Measurements from ENCODE around the gene OR5B21.

The OR5B21 gene

DNA sequence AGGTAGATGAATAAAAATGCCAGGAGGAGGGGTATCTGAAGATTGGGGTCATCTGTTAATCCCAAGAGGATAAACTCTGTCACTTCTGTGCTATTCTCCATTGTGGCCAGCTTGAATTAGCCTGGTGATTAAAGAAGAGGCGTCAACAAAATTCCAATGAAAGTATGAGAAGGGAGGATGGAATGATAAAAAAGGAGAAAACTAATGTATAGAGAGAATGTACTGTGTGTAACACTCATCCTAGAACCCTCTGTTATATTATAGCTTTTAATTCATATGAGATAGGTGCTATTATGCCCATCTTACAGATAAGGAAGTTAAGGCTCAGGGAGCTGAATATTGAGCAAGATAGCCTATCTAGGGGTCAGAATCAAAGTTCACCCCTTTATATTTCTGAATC lies at the start of gene OR5B21:
Gene OR5B21 (minus strand): TSS at position 101 of the 400 bp plus-strand sequence. CDS start 0 bp downstream, at position 101.
- no peak for TF ChIP-seq GATA3 (IDR thresholded peaks at IDR 0.05; ENCODE audit: low read depth, low read length)
- TF ChIP-seq GATA2 (IDR thresholded peaks at IDR 0.05; ENCODE audit: low read depth, low read length), result no peak

DNA sequence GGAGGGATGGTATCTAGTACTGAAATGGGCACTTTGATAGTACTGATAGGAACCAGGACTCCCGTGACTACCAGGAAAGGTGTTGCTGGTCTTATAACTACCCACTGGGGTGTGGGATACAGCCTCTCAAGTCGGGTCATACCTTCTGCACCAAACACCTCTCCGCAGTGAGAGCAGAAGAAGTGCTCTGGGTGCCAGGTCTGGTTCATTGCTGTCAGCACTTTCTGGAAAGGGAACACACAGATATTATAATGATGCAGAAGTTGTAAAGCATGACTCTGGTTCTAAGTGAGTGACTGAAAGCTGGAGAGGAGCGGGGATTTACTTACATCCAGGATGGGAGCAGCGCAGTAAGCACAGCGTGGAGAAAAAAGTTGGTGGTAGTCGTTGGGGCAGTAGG lies 41.7 kb upstream of the OR5B21 start:
- no peak for TF ChIP-seq GATA3 (IDR thresholded peaks at IDR 0.05; ENCODE audit: low read depth, low read length)
- TF ChIP-seq GATA2 (IDR thresholded peaks at IDR 0.05; ENCODE audit: low read depth, low read length), result no peak

DNA sequence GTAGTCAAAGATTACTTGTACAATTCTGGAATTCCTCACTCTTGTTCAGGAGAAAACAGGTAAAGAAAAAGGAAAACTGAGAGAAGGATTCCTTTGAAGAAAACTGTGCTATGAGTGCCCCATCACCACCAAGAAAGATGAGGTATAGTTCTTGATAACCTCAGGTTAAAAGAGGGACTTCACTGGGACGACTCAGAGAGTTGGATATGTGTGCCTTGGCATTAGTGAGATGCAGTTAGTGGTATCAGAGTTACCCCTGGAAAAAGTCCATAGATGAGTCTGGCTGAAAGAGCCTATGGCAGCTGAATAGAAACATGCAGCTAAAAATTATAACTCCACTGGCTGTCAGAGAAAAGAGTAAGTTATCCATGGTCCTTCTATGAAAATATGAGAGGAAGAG lies 38.9 kb upstream of the OR5B21 start:
- TF ChIP-seq GATA2 (IDR thresholded peaks at IDR 0.05; ENCODE audit: low read depth, low read length) (no peak), GATA3 (IDR thresholded peaks at IDR 0.05; ENCODE audit: low read depth, low read length) (no peak)

DNA sequence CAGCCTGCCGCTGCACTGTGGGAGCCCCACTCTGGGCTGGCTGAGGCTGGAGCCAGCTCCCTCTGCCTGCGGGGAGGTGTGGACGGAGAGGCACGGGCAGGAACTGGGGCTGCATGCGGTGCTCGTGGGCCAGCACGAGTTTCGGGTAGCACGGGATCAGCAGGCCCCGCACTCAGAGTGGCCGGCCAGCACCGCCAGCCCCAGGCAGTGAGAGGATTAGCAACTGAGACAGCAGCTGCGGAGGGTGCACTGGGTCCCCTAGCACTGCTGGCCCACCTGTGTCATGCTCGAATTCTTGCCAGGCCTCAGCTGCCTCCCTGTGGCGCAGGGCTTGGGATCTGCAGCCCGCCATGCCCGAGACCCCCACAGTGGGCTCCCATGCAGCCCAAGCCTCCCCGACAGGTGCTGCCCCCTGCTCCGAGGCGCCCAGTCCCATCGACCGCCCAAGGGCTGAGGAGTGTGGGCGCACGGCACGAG lies 24.0 kb upstream of the OR5B21 start:
- no peak for TF ChIP-seq GATA2 (IDR thresholded peaks at IDR 0.05; ENCODE audit: low read depth, low read length)
- TF ChIP-seq GATA3 (IDR thresholded peaks at IDR 0.05; ENCODE audit: low read depth, low read length), result no peak

DNA sequence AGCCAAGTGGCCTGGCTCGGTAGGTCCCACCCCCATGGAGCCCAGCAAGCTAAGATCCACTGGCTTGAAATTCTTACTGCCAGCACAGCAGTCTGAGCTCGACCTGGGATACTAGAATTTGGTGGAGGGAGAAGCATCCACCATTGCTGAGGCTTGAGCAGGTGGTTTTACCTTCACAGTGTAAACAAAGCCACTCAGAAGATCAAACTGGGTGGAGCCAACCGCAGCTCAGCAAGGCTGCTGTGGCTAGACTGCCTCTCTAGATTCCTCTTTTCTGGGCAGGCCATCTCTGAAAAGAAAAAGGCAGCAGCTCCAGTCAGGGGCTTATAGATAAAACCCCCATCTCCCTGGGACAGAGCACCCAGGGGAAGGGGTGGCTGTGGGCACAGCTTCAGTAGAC lies 22.3 kb upstream of the OR5B21 start:
- no peak for TF ChIP-seq GATA3 (IDR thresholded peaks at IDR 0.05; ENCODE audit: low read depth, low read length)

DNA sequence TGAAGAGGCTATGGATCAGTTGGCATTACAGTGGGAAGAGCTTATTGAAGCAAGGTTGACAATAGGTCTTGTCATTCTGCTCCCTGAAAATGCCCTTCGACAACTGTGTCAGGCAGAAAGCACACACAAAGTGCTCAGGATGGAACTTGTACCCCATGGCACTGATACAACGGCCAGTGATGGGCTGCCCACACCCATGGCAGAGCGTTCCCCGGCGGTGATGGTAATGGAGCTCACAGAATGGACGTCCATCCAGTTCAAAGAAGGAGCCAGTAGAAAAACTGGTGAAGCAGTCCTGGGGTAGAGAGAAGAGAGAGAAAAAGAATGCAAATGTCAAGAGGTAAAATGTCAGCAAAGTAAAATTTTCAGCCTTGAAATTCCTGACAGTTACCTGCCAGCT lies 19.5 kb upstream of the OR5B21 start:
- TF ChIP-seq GATA2 (IDR thresholded peaks at IDR 0.05; ENCODE audit: low read depth, low read length), result no peak
- TF ChIP-seq GATA3 (IDR thresholded peaks at IDR 0.05; ENCODE audit: low read depth, low read length), result no peak

DNA sequence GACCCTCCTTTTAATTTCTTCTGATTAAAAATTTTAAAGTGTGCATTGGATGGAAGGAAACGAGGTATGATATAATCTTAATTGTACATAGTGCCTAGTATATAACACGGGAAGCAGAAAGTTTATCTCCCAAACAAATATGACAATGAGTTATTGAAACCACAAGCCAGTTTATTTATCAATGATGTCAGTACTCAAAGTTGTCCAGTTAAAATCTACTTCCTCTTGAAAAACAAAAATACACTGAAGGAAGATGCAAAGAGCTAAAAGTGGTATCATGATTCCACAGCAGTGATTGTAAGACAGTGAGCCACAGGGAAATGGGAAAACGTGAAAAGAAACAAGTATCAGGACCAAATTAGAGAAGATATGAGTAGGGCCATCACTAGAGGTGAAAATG lies 18.8 kb upstream of the OR5B21 start:
- TF ChIP-seq GATA3 (IDR thresholded peaks at IDR 0.05; ENCODE audit: low read depth, low read length) (no peak), GATA2 (IDR thresholded peaks at IDR 0.05; ENCODE audit: low read depth, low read length) (no peak)

DNA sequence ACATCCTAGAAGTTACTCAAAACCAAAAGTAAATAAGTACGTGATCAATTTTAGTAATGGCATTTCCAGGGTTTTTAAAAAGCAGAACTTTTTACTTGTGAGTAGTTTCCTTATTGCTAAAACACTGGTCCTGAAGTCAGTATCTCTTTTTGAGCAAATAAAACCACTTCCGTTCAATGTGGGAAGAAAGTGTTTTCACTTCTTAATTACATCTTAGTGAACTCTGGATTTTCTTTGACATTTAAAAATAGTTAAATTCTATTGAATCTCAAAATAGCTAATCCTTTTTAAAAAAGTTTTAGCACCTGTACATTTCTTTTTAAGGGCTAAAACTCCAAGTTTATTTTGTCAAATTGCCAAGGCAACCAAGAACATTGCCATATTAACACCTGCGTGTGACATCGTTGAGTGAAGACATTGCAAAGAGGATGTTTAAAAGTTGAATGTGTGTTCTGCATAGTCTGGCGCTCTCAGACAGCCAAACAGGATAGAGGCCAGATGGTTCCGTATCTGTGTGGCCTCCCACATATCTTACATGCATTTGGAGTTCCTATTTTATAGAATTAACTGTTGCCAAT lies 17.2 kb upstream of the OR5B21 start:
- TF ChIP-seq GATA3 (IDR thresholded peaks at IDR 0.05; ENCODE audit: low read depth, low read length) (no peak), GATA2 (IDR thresholded peaks at IDR 0.05; ENCODE audit: low read depth, low read length) (no peak)

DNA sequence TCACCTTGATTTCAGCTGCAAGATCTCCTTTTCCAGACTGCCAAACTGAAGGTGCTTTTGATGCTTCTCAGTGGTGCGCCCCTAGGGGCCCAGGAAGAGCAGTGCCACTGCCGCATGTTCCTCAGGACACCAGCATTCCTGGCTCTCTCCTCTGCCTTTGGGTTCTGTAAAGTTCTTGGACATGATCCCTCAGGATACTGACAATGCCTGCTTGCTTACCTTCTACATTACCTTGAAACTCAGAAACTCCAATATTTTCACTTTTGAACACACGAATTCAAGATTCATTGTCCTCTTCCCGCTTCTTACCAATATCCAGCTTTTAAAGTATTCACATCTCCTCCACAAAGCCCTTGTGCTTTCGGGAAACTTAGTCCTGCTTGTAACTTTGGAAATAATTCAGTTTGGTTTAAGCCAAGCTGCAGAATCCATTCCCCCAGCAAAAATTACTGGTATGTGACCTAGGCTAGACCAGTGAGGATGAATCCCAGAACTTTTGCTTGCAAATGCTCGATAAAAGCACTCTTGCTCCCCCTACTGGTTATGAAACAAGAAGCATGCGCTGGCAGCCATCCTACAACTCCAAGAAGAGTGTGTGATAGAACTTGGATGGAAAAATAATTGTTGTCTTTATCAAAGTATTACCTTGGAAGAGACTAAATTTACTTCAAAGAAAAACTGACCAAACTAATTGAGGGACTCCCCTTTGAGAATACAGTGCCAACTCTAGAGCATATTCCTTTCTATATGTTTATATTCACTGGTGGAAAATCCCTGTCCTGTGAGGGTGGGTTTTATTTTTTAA lies 16.5 kb upstream of the OR5B21 start:
- no peak for TF ChIP-seq GATA3 (IDR thresholded peaks at IDR 0.05; ENCODE audit: low read depth, low read length)
- no peak for TF ChIP-seq GATA2 (IDR thresholded peaks at IDR 0.05; ENCODE audit: low read depth, low read length)

DNA sequence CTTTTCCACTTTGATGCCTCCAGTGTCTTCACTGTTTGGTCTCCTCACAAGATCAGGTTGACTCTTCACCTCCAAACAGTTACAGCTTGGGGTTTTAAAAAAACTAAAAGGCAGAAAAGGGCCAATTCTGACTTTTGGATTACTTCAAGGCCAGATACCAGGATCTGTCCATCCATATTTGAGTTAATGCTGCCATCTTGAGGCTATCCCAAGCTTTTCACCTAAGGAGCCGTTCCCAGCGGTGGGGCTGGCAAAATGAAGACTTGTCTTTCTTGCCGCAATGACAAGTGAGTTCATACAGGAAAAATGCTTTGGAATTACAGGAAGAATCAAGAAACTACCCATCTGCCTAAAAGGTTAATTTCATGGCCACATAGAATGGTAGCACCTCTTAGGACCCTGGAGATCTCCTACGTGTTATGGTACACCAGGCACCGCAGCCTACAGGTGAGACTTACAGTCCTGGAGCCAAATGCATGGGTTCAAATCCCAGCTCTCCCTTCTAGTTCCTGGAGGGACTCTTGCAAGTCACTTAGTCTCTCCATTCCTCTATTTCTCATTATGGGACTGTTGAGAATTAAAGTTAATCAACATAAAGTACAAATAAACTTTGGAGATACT lies 6.0 kb upstream of the OR5B21 start:
- TF ChIP-seq GATA3 (IDR thresholded peaks at IDR 0.05; ENCODE audit: low read depth, low read length) (no peak), GATA2 (IDR thresholded peaks at IDR 0.05; ENCODE audit: low read depth, low read length) (no peak)

DNA sequence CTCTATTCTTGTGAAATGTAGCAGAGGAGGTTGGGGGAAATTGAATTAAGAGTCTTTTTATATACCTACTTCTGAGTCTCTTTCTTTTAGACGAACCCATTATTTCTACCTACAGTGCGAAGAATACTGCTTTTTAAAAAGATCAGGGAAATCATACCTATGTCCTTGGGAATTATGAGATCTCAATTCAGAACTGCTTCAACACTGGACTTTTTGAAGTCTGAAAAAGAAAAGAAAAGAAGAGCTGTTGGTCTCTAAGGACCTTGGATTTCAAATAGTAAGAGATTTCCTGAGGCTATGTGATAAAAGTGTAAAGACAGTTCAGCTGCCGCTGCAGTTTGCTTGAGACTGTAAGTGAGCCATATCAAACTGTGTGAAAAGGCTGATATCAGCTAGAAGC lies 3.7 kb upstream of the OR5B21 start:
- TF ChIP-seq GATA3 (IDR thresholded peaks at IDR 0.05; ENCODE audit: low read depth, low read length), result no peak
- TF ChIP-seq GATA2 (IDR thresholded peaks at IDR 0.05; ENCODE audit: low read depth, low read length), result no peak

DNA sequence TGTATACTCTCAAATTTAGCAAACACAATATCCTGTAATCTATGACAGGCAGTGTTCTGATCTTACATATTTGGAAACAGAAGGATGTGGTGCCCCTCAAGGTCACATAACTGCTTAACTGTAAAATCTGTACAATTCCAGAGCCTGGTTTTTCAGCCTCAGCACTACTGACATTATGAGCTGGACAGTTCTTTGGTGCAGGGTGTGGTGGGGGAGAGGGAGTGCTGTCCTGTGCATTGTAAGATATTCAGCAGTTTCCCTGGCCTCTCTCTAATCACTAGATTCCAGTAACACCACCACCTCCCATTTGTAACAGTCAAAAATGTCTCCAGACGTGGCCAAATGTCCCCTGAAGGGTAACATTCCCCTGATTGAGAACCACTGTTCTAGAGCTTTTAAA lies 1.8 kb upstream of the OR5B21 start:
- TF ChIP-seq GATA3 (IDR thresholded peaks at IDR 0.05; ENCODE audit: low read depth, low read length) (no peak), GATA2 (IDR thresholded peaks at IDR 0.05; ENCODE audit: low read depth, low read length) (no peak)

DNA sequence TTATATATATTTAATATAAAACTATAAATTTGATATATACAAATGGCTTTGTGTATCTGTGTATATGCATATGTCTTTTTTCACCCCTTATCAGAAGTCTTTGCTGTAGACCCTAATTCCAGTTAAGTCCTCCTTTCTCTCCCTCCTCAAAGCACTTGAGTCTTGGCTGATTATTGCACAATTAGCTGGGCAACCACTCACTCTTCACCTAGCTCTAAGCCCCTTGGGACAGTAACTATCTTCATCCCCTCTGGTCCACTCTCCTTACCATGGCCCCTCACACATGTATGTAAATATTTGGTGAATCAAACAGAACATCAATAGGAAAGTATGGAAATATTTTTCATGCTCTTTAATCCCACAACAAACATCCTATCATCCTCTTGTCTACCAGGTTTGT lies 909 bp upstream of the OR5B21 start:
- no peak for TF ChIP-seq GATA2 (IDR thresholded peaks at IDR 0.05; ENCODE audit: low read depth, low read length)
- no peak for TF ChIP-seq GATA3 (IDR thresholded peaks at IDR 0.05; ENCODE audit: low read depth, low read length)

DNA sequence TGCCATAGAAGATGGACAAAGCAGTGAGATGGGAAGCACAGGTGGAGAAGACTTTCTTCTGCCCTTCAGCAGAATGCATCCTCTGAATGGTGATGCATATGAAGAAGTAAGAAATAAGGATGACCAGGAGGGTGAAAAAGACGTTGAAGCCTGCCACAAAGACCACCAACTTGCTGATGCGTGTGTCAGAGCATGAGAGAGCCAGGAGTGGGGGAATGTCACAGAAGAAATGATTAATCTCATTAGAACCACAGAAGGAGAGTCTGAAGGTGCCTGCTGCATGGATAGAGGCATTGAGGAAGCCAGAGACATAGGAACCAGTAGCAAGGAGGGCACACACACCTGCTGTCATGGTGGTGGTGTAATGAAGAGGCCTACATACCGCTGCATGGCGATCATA lies 550 bp downstream of the OR5B21 start:
- TF ChIP-seq GATA3 (IDR thresholded peaks at IDR 0.05; ENCODE audit: low read depth, low read length) (no peak), GATA2 (IDR thresholded peaks at IDR 0.05; ENCODE audit: low read depth, low read length) (no peak)

DNA sequence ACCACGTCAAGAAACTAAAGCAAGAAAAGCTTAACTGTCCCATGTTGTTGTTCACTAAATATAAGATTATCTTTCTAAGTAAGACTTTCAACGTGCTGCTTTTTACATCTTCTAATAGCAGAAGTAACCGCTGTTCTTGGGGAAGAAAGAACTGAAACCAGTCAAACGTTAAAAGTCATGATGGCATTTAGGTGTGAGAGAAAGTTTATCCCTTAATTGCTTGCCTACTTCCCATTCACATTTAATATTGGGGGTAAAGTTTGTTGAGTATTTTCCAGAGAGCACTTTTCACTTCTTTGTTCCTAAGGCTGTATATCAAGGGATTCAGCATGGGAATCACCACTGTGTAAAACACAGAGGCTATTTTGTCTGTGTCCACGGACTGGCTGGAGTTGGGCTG lies 970 bp downstream of the OR5B21 start:
- TF ChIP-seq GATA3 (IDR thresholded peaks at IDR 0.05; ENCODE audit: low read depth, low read length) (no peak), GATA2 (IDR thresholded peaks at IDR 0.05; ENCODE audit: low read depth, low read length) (no peak)

All from SH-SY5Y (cell line).